PC-9 (cell line): ENCODE results near the gene SRC.

Experiments used
- CTCF ChIP-seq: fragments of 200-600 bp; sonication (generic); conservative IDR thresholded peaks from 2 replicates; pipeline ENCODE4 v1.6.1; 2017; ENCODE audit warnings: mixed run types, antibody characterized with exemption, mild to moderate bottlenecking, moderate library complexity
- EZH2 ChIP-seq: fragments of 200-600 bp; sonication (generic); IDR thresholded peaks from 2 replicates; pipeline ENCODE4 v1.8.0; 2017; ENCODE audit warnings: antibody characterized with exemption, low read depth

GRCh38 chr20:37351689-37352607, 6.0 kb downstream of the SRC start:
- no peak for TF ChIP-seq CTCF
- no peak for TF ChIP-seq EZH2
